Stimulated activated CD4-positive, alpha-beta T cell treated with anti-CD3 and anti-CD28 coated beads, Interleukin-12 subunit alpha, Interleukin-12 subunit beta, amount 100 ng/mL, for 48 hours (primary cell): Measurements from ENCODE around the gene NAT16.
"Not testable (repeated sequence)": the region's sequence is repeated elsewhere in the genome, so short reads cannot be mapped to it uniquely, and the experiment has no call there.

Source experiments
- DNase-seq, 3 donors: peaks; one replicate each; pipeline ENCODE4 v3.0.0-alpha.2; 2020; ENCODE audit warnings: low read depth in 2 of 3, low spot score in 1 of 3

Gene NAT16

GRCh38 chr7:101161692-101162471, 18.2 kb downstream of the NAT16 start:
- DNase-seq: no peak

- no peak for DNase-seq
Observed at GRCh38 chr7:101160910-101161309, 19.2 kb downstream of the NAT16 start.

GRCh38 chr7:101159696-101160674, 20.1 kb downstream of the NAT16 start:
- DNase-seq: no peak

- DNase-seq: no peak
Observed at GRCh38 chr7:101156866-101157589, 23.1 kb downstream of the NAT16 start.

- DNase-seq: no peak
Observed at GRCh38 chr7:101156277-101156676, 23.8 kb downstream of the NAT16 start.

- DNase-seq: no peak
Observed at GRCh38 chr7:101155303-101155702, 24.8 kb downstream of the NAT16 start.

- DNase-seq: no peak
Observed at GRCh38 chr7:101154693-101155102, 25.4 kb downstream of the NAT16 start.

- DNase-seq: peak; percentile 91 to 94 (median 94)
Observed at GRCh38 chr7:101153969-101154692, 26.0 kb downstream of the NAT16 start, which contains the start of gene AP1S1. AP1S1 (plus strand) TSS chr7:101154476; CDS start chr7:101154515, 39 bp downstream.

GRCh38 chr7:101151908-101152651, 28.0 kb downstream of the NAT16 start:
- no peak for DNase-seq

GRCh38 chr7:101140746-101141382, 39.2 kb downstream of the NAT16 start:
- no peak for DNase-seq

- DNase-seq: no peak
Observed at GRCh38 chr7:101140339-101140699, 39.8 kb downstream of the NAT16 start.

- DNase-seq: peak; percentile 79 to 86 (median 83)
Observed at GRCh38 chr7:101138213-101138870, 41.8 kb downstream of the NAT16 start.

GRCh38 chr7:101137651-101138212, 42.4 kb downstream of the NAT16 start:
- no peak for DNase-seq

GRCh38 chr7:101134399-101134980, 45.6 kb downstream of the NAT16 start:
- no peak for DNase-seq

- DNase-seq: no peak
Observed at GRCh38 chr7:101133621-101134398, 46.3 kb downstream of the NAT16 start.

- DNase-seq: not testable (repeated sequence)
Observed at GRCh38 chr7:101132626-101133600, 47.2 kb downstream of the NAT16 start.
